ENCODE data around the gene ITIH1. TPM values are rescaled to one million over a fixed set of nuclear protein-coding genes. Genes with fewer than 3 reads are reported as not detected.

The ITIH1 gene
- total and polyA plus RNA-seq, 2 donors (not counting 3 experiments of a cell fraction or from before 2014, with no cell fraction given) = not detected

GRCh38 chr3:52822363-52822762 is 45.0 kb downstream of the ITIH1 start:
- H3K27ac ChIP-seq (ENCODE audit: insufficient read depth, low read depth, low read length) = no peak overlapping the region
- ChIA-PET POLR2A (no interaction called here), CTCF (interaction anchor here (2.0 to 2.7 kb wide), 4 partner anchors 10 to 24 kb away, joined by 7 to 17 read pairs (median 10); no protein-coding TSS in a partner anchor)
- dilution Hi-C loops (cut with MboI; ENCODE audit: extremely low pct_ligation_motif_present, low sequenced_read_pairs) = no loop called here
- no peaks in the 10 kb centered on the region for H4K20me1 ChIP-seq (replicated peaks; ENCODE audit: control insufficient read depth, extremely low read depth, insufficient read depth, low read length)
- no peak overlapping the region for H3K4me2 ChIP-seq (ENCODE audit: insufficient read depth, low read length)
- H3K9me3 ChIP-seq (replicated peaks; ENCODE audit: control insufficient read depth, insufficient read depth, low read length) = no peaks in the 10 kb centered on the region
- no peaks in the 10 kb centered on the region for H3K27me3 ChIP-seq (ENCODE audit: control insufficient read depth in 2 of 2, insufficient read depth in 2 of 2, low read length in 2 of 2)
- no peaks in the 10 kb centered on the region for H3K36me3 ChIP-seq (ENCODE audit: control insufficient read depth in 2 of 2, extremely low read depth in 1 of 2, insufficient read depth in 2 of 2, low read length in 2 of 2)
- H3K4me1 ChIP-seq (ENCODE audit: control insufficient read depth, extremely low read depth, insufficient read depth, low read length) = no peaks in the 10 kb centered on the region
- H3K79me2 ChIP-seq (ENCODE audit: control insufficient read depth, insufficient read depth, low read length) = no peaks in the 10 kb centered on the region
- intact Hi-C loops (cut with micrococcal nuclease) = no loop called here
- no peak overlapping the region for H3K9ac ChIP-seq (replicated peaks; ENCODE audit: extremely low read depth, insufficient read depth, low read length)
- H3K4me3 ChIP-seq (replicated peaks in 1 of 3; ENCODE audit: insufficient read depth in 1 of 3, low read depth in 1 of 3, low read length in 3 of 3) = no peak overlapping the region
- BruUV-seq (replicated peaks) = no TSS peak
- no peaks in the 10 kb centered on the region for H3K9me1 ChIP-seq (replicated peaks; ENCODE audit: control insufficient read depth, extremely low read depth, insufficient read depth, low read length)
- TF ChIP-seq FOS (IDR thresholded peaks at IDR 0.05; ENCODE audit: borderline replicate concordance, insufficient read depth, low read length) (no peak), POLR2A (IDR thresholded peaks at IDR 0.05; ENCODE audit: low read depth, low read length) (no peak)
- no peak overlapping the region for H2AFZ ChIP-seq (ENCODE audit: low read depth, low read length)
- FAIRE-seq = no peak
- DNase-seq (ENCODE audit: low read depth, low spot score) = no peak

GRCh38 chr3:52824037-52824436 is 46.6 kb downstream of the ITIH1 start:
- no peak overlapping the region for H3K4me3 ChIP-seq (replicated peaks in 1 of 3; ENCODE audit: insufficient read depth in 1 of 3, low read depth in 1 of 3, low read length in 3 of 3)
- no peaks in the 10 kb centered on the region for H3K79me2 ChIP-seq (ENCODE audit: control insufficient read depth, insufficient read depth, low read length)
- DNase-seq (ENCODE audit: low read depth, low spot score) (no peak), FAIRE-seq (no peak)
- H3K9ac ChIP-seq (replicated peaks; ENCODE audit: extremely low read depth, insufficient read depth, low read length) = no peak overlapping the region
- intact Hi-C loops (cut with micrococcal nuclease) = no loop called here
- dilution Hi-C loops (cut with MboI; ENCODE audit: extremely low pct_ligation_motif_present, low sequenced_read_pairs) = no loop called here
- CTCF ChIA-PET = no interaction called here
- no peaks in the 10 kb centered on the region for H4K20me1 ChIP-seq (replicated peaks; ENCODE audit: control insufficient read depth, extremely low read depth, insufficient read depth, low read length)
- H3K36me3 ChIP-seq (ENCODE audit: control insufficient read depth in 2 of 2, extremely low read depth in 1 of 2, insufficient read depth in 2 of 2, low read length in 2 of 2) = no peaks in the 10 kb centered on the region
- no TSS peak for BruUV-seq (replicated peaks)
- H3K4me2 ChIP-seq (ENCODE audit: insufficient read depth, low read length) = no peak overlapping the region
- H3K4me1 ChIP-seq (ENCODE audit: control insufficient read depth, extremely low read depth, insufficient read depth, low read length) = no peaks in the 10 kb centered on the region
- no peak overlapping the region for H2AFZ ChIP-seq (ENCODE audit: low read depth, low read length)
- TF ChIP-seq FOS (IDR thresholded peaks at IDR 0.05; ENCODE audit: borderline replicate concordance, insufficient read depth, low read length) (no peak), GATA2 (IDR thresholded peaks at IDR 0.05; ENCODE audit: insufficient read depth, insufficient read length, low read depth, low read length) (no peak), POLR2A (IDR thresholded peaks at IDR 0.05; ENCODE audit: low read depth, low read length) (no peak), MYC (IDR thresholded peaks at IDR 0.05; ENCODE audit: low read depth, low read length) (no peak), EZH2 (IDR thresholded peaks at IDR 0.05; ENCODE audit: borderline replicate concordance, low read depth, low read length, severe bottlenecking) (no peak)
- H3K27ac ChIP-seq (ENCODE audit: insufficient read depth, low read depth, low read length) = no peak overlapping the region
- H3K27me3 ChIP-seq (ENCODE audit: control insufficient read depth in 2 of 2, insufficient read depth in 2 of 2, low read length in 2 of 2) = no peaks in the 10 kb centered on the region
- POLR2A ChIA-PET = no interaction called here
- H3K9me1 ChIP-seq (replicated peaks; ENCODE audit: control insufficient read depth, extremely low read depth, insufficient read depth, low read length) = no peaks in the 10 kb centered on the region
- H3K9me3 ChIP-seq (replicated peaks; ENCODE audit: control insufficient read depth, insufficient read depth, low read length) = no peaks in the 10 kb centered on the region

All from endothelial cell of umbilical vein (primary cell).